NCI-H748 (cell line): ENCODE data around the gene ZBTB46.
"Not testable (repeated sequence)": the region's sequence is repeated elsewhere in the genome, so short reads cannot be mapped to it uniquely, and the experiment has no call there.

ENCODE experiments used
- DNase-seq: peaks from one replicate; lab custom pipeline; 2025; ENCODE audit not compliant: unreplicated experiment; lab: John Stamatoyannopoulos, UW

The ZBTB46 gene

GRCh38 chr20:63859166-63859699 is 28.2 kb upstream of the ZBTB46 start:
- DNase-seq = no peak

GRCh38 chr20:63858393-63859165 is 27.5 kb upstream of the ZBTB46 start:
- no peak for DNase-seq

GRCh38 chr20:63857764-63858392 is 26.8 kb upstream of the ZBTB46 start:
- no peak for DNase-seq

GRCh38 chr20:63856098-63856511 is 25.0 kb upstream of the ZBTB46 start:
- no peak for DNase-seq

- DNase-seq = no peak
Observed at GRCh38 chr20:63855363-63856097, 24.5 kb upstream of the ZBTB46 start.

GRCh38 chr20:63854766-63855362 is 23.8 kb upstream of the ZBTB46 start:
- DNase-seq = no peak

GRCh38 chr20:63854069-63854765 is 23.2 kb upstream of the ZBTB46 start:
- no peak for DNase-seq

- not testable (repeated sequence) for DNase-seq
Observed at GRCh38 chr20:63853733-63854068, 22.6 kb upstream of the ZBTB46 start.

GRCh38 chr20:63851548-63851943 is 20.5 kb upstream of the ZBTB46 start:
- DNase-seq = not testable (repeated sequence)

- DNase-seq = no peak
Observed at GRCh38 chr20:63850689-63851547, 19.9 kb upstream of the ZBTB46 start.

- DNase-seq = no peak
Observed at GRCh38 chr20:63848003-63848911, 17.2 kb upstream of the ZBTB46 start.

- DNase-seq = no peak
Observed at GRCh38 chr20:63847237-63848002, 16.4 kb upstream of the ZBTB46 start.

- no peak for DNase-seq
Observed at GRCh38 chr20:63846888-63847236, 15.8 kb upstream of the ZBTB46 start.

GRCh38 chr20:63846128-63846771 is 15.2 kb upstream of the ZBTB46 start:
- no peak for DNase-seq

GRCh38 chr20:63844511-63844991 is 13.5 kb upstream of the ZBTB46 start:
- no peak for DNase-seq

GRCh38 chr20:63843778-63844177 is 12.7 kb upstream of the ZBTB46 start:
- DNase-seq = no peak

- DNase-seq = no peak
Observed at GRCh38 chr20:63843222-63843621, 12.2 kb upstream of the ZBTB46 start.

GRCh38 chr20:63842258-63842657 is 11.2 kb upstream of the ZBTB46 start:
- DNase-seq = no peak
